Panc1 (cell line): Measurements from ENCODE around the gene ASPHD2. TPM values are rescaled to one million over a fixed set of nuclear protein-coding genes. Genes with fewer than 3 reads are reported as not detected.

Experiments used
- ATAC-seq: fragments of 200-7000 bp; cut with Tn5 transposase; 2 replicates; pipeline ENCODE4 v1.9.1; 2020; ENCODE audit warnings: mild to moderate bottlenecking, moderate library complexity
- BruUV-seq: library from RNA; stranded (reverse); fragments of 400-500 nt; replicated peaks from 2 replicates; lab custom pipeline; 2021; lab: Mats Ljungman, UMichigan
- CTCF ChIA-PET: fragments of 300-600 bp; sonication (Branson Sonifier 250); formaldehyde crosslinking; loops from one replicate; lab custom pipeline; 2022; ENCODE audit warnings: antibody characterized with exemption; lab: Charles Lee
- POLR2A ChIA-PET: fragments of 300-600 bp; sonication (Branson Sonifier 250); formaldehyde crosslinking; loops from one replicate; lab custom pipeline; 2022; ENCODE audit warnings: antibody characterized with exemption; lab: Charles Lee
- DNase-seq: peaks from one replicate; pipeline ENCODE4 v3.0.0-alpha.2; 2010; ENCODE audit warnings: low read depth, low spot score
- H3K27ac ChIP-seq: 2 replicates; pipeline ENCODE4 v1.5.1; 2011; ENCODE audit warnings: mild to moderate bottlenecking, low read length, inconsistent platforms
- H3K27me3 ChIP-seq: fragments of 200-500 bp; sonication (Bioruptor generic); 2 replicates; pipeline ENCODE4 v1.6.0; 2014; ENCODE audit warnings: low read length, inconsistent platforms; ENCODE audit not compliant: control insufficient read depth, insufficient read depth
- H3K36me3 ChIP-seq: fragments of 200-500 bp; sonication (Bioruptor generic); 2 replicates; pipeline ENCODE4 v1.5.1; 2014; ENCODE audit warnings: inconsistent platforms, mild to moderate bottlenecking, low read length, moderate library complexity; ENCODE audit not compliant: control insufficient read depth, insufficient read depth
- H3K4me1 ChIP-seq: 2 replicates; pipeline ENCODE4 v1.5.1; 2011; ENCODE audit warnings: inconsistent platforms, mild to moderate bottlenecking, low read length, moderate library complexity; ENCODE audit not compliant: control insufficient read depth, insufficient read depth
- H3K4me3 ChIP-seq, 2 experiments: 2 replicates each; pipeline ENCODE4 v1.5.1; 2011 to 2012; ENCODE audit warnings: low read depth in 2 of 2, low read length in 2 of 2, mild to moderate bottlenecking in 2 of 2, inconsistent platforms in 1 of 2, moderate library complexity in 1 of 2
- H3K9me3 ChIP-seq: fragments of 200-500 bp; sonication (Bioruptor generic); 2 replicates; pipeline ENCODE4 v1.5.1; 2014; ENCODE audit warnings: low read depth, mild to moderate bottlenecking, inconsistent platforms, low read length, moderate library complexity; ENCODE audit not compliant: control insufficient read depth, insufficient read depth
- CTCF ChIP-seq: fragments of 450-650 bp; IDR thresholded peaks from 2 replicates; pipeline ENCODE4 v1.5.1; 2017; ENCODE audit warnings: mild to moderate bottlenecking
- POLR2AphosphoS5 ChIP-seq: IDR thresholded peaks from 2 replicates; pipeline ENCODE4 v1.6.1; 2012; ENCODE audit warnings: mild to moderate bottlenecking, low read depth, low read length, moderate library complexity
- REST ChIP-seq, 2 experiments: IDR thresholded peaks; 2 replicates each; pipeline ENCODE4 v1.6.1; 2011 to 2012; ENCODE audit warnings: low read depth in 2 of 2, control low read depth in 1 of 2, low read length in 1 of 2, mild to moderate bottlenecking in 1 of 2, moderate library complexity in 1 of 2; ENCODE audit not compliant: insufficient read depth in 1 of 2
- SIN3A ChIP-seq: IDR thresholded peaks from 2 replicates; pipeline ENCODE4 v1.6.1; 2012; ENCODE audit warnings: low read depth, mild to moderate bottlenecking, low read length, moderate library complexity, borderline replicate concordance; ENCODE audit not compliant: insufficient read depth
- TCF7L2 ChIP-seq: IDR thresholded peaks from 2 replicates; pipeline ENCODE4 v1.6.1; 2011; ENCODE audit warnings: mild to moderate bottlenecking, low read depth, low read length, inconsistent platforms
- in situ Hi-C: cut with HindIII; loops from 2 replicates; pipeline ENCODE4 v1.10.0; 2016; ENCODE audit warnings: low sequenced_read_pairs, low pct_unique_long_range_greater_than_20kb
- intact Hi-C: fragments of 100-400 bp; cut with micrococcal nuclease; formaldehyde crosslinking; loops from one replicate; pipeline ENCODE4 v1.10.0; 2022; ENCODE audit not compliant: unreplicated experiment
- total RNA-seq: library from RNA; stranded (reverse); gene quantifications from one replicate; pipeline ENCODE4 v1.2.1, GENCODE V29; 2021; ENCODE audit not compliant: unreplicated experiment

Gene ASPHD2
- total RNA-seq, 1 experiment from 2014 or later, result 0.15 TPM

DNA sequence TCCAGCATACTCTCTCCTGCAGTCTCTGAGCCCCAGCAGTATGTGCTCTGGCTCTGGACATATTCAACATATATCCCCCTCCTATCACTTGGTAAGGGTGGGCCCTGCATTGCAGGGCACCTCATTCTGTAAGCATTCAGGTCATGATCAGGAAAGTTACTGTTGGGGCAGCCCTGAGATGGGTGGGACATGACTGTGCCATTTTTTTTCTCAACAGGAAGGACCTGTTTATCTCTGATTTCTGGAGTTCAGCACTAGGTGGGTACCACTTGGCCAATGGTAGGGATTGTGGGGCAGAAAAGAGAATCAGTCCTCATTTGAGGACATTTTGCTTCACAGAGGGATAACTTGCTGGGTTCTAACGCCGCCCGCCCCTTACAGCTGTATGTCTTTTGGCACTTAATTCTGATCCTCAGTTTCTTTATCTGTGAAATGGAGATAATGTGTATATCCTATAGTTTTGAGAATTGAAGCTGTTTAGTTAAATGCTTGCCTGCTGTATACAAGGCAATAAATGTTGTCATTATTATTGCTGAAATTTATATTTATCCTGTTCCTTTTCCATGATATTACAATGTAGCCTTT is 56.8 kb downstream of the ASPHD2 start:
- Histone ChIP-seq H3K4me1 (peaks cover 22% of the 10 kb centered on the region), H3K36me3 (peaks cover 8% of the 10 kb centered on the region), H3K27ac (no peak overlapping the region), H3K27me3 (no peaks in the 10 kb centered on the region), H3K4me3 (no peak overlapping the region), H3K9me3 (no peaks in the 10 kb centered on the region)
- no peak for ATAC-seq
- intact Hi-C loops, result no loop called here
- no peak for DNase-seq
- TF ChIP-seq CTCF (no peak), TCF7L2 (no peak), SIN3A (no peak), REST (IDR thresholded peaks at IDR 0.05; ENCODE audit: insufficient read depth in 1 of 2, low read depth in 2 of 2, low read length in 1 of 2) (no peak), POLR2AphosphoS5 (no peak)
- CTCF ChIA-PET, result no interaction called here
- in situ Hi-C loops, result no loop called here
- no TSS peak for BruUV-seq
- POLR2A ChIA-PET, result interaction anchor here (0.7 kb wide), 1 partner anchor 35 kb away, joined by 8 read pairs; no protein-coding TSS in a partner anchor

GRCh38 chr22:26486394-26486793 is 57.3 kb downstream of the ASPHD2 start:
- intact Hi-C loops (no loop called here), in situ Hi-C loops (no loop called here)
- H3K4me1 ChIP-seq, result peaks cover 17% of the 10 kb centered on the region
- no peaks in the 10 kb centered on the region for H3K27me3 ChIP-seq
- ATAC-seq (no peak), DNase-seq (no peak)
- no peak overlapping the region for H3K27ac ChIP-seq
- BruUV-seq, result no TSS peak
- ChIA-PET POLR2A (interaction anchor here (0.7 kb wide), 1 partner anchor 35 kb away, joined by 8 read pairs; no protein-coding TSS in a partner anchor), CTCF (no interaction called here)
- TF ChIP-seq REST (IDR thresholded peaks at IDR 0.05; ENCODE audit: insufficient read depth in 1 of 2, low read depth in 2 of 2, low read length in 1 of 2) (no peak), TCF7L2 (no peak), SIN3A (no peak), POLR2AphosphoS5 (no peak), CTCF (no peak)
- H3K9me3 ChIP-seq, result no peaks in the 10 kb centered on the region
- peaks cover 9% of the 10 kb centered on the region for H3K36me3 ChIP-seq
- H3K4me3 ChIP-seq, result no peak overlapping the region
